AG09309 (cell line): ENCODE results near the gene PPARD.
"Not testable (repeated sequence)": the region's sequence is repeated elsewhere in the genome, so short reads cannot be mapped to it uniquely, and the experiment has no call there.

Experiments used
- DNase-seq: peaks from one replicate; pipeline ENCODE4 v3.0.0-alpha.2; 2010; ENCODE audit warnings: low read depth
- H3K4me3 ChIP-seq: 2 replicates; pipeline ENCODE4 v1.5.1; 2011; ENCODE audit warnings: mild to moderate bottlenecking, low read depth, low read length, moderate library complexity; ENCODE audit not compliant: control insufficient read depth
- TF ChIP-seq, protein P1 (sequence below): IDR thresholded peaks from 2 replicates; pipeline ENCODE4 v1.5.1; 2011; ENCODE audit warnings: mild to moderate bottlenecking, low read depth, low read length, inconsistent platforms; ENCODE audit not compliant: insufficient read depth, control insufficient read depth; ENCODE audit errors: missing control alignments

The PPARD gene

DNA sequence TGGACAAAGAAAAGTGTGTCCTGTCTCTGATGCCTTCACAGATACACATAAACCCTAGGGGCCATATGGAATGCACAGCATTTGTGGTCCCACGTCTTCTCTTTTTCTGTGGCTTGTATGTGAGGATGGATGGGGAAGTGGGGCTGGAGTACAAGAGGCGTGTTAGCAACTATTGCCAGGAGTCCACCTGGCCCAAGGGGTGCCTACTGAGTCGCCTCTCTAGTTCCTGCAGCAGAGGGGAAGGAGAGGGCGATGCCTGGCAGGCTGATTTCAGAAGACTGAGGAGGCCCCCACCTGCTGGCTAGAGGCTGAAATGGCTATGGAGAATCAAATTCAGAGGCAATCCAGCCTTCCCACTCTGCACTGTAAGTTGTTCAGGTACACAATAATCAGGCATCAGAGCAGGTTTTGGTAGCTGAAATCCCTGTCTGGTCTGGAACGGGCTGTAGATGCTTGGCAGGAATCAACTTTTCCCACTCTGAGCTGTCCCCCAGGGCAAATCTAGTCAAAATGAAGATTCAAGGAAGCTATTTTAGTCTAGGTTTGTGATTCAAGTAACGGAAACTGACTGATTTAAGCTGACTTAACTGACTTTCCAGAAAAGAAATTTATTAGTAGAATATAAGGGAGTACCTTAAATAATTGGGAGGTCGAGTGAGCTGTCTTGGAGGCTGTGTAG is 14.9 kb upstream of the PPARD start:
- no peak for DNase-seq
- H3K4me3 ChIP-seq = no peak overlapping the region
- TF ChIP-seq, protein P1, sequence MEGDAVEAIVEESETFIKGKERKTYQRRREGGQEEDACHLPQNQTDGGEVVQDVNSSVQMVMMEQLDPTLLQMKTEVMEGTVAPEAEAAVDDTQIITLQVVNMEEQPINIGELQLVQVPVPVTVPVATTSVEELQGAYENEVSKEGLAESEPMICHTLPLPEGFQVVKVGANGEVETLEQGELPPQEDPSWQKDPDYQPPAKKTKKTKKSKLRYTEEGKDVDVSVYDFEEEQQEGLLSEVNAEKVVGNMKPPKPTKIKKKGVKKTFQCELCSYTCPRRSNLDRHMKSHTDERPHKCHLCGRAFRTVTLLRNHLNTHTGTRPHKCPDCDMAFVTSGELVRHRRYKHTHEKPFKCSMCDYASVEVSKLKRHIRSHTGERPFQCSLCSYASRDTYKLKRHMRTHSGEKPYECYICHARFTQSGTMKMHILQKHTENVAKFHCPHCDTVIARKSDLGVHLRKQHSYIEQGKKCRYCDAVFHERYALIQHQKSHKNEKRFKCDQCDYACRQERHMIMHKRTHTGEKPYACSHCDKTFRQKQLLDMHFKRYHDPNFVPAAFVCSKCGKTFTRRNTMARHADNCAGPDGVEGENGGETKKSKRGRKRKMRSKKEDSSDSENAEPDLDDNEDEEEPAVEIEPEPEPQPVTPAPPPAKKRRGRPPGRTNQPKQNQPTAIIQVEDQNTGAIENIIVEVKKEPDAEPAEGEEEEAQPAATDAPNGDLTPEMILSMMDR = peak; percentile 80

DNA sequence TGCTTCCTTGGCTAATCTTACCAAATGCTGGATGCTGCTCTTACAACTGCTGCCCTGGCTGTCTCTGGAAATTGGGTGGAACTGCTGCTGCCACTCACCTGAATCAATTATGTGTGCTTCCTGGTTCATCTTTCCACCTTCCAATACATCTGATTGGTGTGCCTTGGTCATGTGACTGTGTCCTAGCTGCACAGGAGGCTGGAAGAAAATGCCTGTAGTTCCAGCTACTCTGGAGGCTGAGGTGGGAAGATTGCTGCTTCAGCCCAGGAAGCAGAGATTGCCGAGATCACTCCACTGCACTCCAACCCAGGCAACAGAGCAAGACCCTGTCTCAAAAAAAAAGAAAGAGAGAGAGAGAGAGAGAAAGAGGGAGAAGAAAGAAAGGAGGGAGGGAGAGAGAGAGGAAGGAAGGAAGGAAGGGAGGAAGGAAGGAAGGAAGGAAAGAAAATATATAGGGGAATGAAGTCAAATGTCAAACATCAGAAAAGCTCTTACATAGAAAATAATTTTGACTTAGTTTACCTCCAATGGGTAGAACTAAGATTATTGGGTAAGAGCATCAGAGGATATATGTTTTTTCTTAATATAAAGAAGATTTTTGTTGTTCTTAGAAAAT is 14.1 kb upstream of the PPARD start:
- H3K4me3 ChIP-seq = no peak overlapping the region
- TF ChIP-seq, protein P1 = no peak
- no peak for DNase-seq

DNA sequence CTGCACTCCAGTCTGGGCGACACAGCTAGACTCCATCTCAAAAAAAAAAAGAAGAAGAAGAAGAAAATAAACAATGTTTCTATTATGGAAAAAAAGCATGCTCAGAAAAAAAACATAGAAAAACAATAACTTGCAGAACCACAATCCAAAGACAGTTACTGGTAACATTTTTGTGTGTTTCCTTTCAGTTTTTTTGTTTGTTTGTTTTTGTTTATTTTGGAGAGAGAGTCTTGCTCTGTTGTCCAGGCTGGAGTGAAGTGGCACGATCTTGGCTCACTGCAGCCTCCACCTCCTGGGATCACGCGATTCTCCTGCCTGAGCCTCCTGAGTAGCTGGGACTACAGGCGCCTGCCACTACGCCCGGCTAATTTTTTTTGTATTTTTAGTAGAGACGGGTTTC is 13.4 kb upstream of the PPARD start:
- not testable (repeated sequence) for H3K4me3 ChIP-seq, DNase-seq

DNA sequence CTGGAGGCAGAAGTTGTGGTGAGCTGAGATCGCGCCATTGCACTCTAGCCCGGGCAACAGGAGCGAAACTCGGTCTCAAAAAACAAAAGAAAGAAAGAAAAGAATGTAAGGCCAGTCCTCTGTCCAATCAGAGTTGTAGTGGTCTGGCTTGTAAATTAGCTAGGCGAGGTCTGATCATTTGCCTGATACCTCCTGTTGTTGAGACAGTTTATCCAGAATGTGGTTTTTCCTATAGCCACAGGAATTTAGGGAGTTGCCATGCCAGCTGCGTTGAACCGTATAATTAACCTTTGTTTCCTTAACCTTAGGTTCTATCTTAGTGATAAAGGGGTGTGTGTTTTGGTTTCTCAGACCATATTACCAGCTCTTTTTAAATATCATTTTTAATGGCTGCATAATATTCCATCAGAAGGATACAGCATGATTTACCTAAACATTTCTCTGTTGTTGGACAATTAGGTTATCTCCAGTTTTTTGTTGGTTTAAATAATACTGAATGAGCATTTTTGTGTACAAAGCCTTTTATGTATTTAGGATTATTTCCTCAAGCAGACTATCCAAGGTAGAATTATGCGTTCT is 11.7 kb upstream of the PPARD start:
- no peak overlapping the region for H3K4me3 ChIP-seq
- DNase-seq = no peak
- TF ChIP-seq, protein P1 = no peak

DNA sequence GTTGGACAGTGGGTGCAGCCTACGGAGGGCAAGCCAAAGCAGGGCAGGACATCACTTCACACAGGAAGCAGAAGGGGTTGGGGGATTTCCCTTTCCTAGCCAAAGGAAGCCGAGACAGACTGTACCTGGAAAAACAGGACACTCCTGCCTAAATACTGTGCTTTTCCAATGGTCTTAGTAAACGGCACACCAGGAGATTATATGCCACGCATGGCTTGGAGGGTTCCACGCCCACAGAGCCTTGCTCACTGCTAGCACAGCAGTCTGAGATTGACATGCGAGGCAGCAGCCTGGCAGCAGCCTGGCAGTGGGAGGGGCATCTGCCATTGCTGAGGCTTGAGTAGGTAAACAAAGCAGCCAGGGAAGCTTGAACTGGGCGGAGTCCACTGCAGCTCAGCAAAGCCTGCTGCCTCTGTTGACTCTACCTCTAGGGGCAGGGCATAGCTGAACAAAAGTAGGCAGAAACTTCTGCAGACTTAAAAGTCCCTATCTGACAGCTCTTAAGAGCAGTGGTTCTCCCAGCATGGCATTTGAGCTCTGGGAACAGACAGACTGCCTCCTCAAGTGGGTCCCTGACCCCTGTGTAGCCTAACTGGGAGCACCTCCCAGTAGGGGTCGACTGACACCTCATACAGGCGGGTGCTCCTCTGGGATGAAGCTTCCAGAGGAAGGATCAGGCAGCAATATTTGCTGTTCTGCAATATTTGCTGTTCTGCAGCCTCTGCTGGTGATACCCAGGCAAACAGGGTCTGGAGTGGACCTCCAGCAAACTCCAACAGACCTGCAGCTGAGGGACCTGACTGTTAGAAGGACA is 10.1 kb upstream of the PPARD start:
- DNase-seq, H3K4me3 ChIP-seq: not testable (repeated sequence)

DNA sequence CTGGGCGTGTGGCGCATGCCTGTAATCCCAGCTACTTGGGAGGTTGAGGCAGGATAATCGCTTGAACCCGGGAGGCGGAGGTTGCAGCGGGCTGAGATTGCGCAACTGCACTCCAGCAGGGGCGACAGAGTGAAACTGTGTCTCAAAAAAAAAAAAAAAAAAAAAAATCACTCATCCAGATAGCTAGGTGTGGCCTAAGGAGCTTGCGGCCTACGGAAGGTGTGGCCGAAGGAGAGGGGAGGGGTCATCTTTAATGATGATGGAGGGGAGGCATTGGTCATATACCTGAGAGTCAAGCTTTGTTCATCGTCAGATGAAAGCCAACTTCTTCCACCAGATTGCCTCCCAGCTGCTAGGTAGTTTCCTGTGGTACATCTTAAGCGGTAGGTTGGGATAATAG is 801 bp upstream of the PPARD start:
- TF ChIP-seq, protein P1 = no peak
- no peak overlapping the region for H3K4me3 ChIP-seq
- no peak for DNase-seq

DNA sequence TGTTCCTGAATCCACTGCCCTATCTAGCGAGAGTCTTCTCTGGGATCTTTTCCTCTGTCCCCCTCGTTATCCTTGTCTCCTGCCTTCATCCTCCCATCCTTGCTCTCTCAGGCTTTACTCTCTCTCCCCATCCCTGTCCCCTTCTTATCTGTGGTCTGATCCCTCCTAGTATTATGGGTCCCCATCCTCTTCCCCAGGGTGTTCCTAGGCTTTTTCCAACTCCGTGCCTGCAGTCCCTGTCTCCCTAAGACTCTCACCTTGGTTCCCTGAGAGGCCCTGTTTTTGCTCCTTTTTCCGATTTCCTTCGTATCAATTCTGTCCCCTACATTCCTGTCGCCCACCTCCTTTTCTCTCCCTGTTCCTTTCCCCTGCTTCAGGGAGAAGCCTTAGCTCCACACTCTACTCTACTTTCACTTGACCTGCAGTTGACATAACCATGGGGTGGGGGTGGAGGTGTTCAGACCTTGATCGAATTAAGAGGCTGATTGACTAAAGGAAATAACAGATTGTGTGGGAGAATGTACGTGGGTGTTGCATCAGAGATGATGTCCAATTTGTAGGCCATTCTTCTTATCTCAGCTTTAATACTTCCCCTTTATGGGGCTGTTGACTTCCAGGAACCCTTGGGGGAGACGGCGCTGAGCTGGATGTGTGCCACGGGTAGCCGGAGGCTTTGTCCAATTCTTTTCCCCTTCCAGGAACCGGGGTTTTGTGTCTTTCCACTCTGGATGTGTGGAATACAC is 905 bp downstream of the PPARD start:
- H3K4me3 ChIP-seq = peak overlapping the region; percentile 78
- no peak for DNase-seq
- TF ChIP-seq, protein P1 = no peak
